Muscle of back (tissue), 11 donors: Measurements from ENCODE around the gene USHBP1. TPM values are rescaled to one million over a fixed set of nuclear protein-coding genes. Genes with fewer than 3 reads are reported as not detected.
A peak's percentile ranks its signal among the peaks of the same experiment; 100 is the strongest.

Source experiments
- DNase-seq, 3 donors: peaks; one replicate each; pipeline versions ENCODE4 v3.0.0 to v3.0.0-alpha.2; 2013
- polyA plus RNA-seq, 10 donors: library from polyadenylated mRNA; unstranded; fragments of 120-200 nt; gene quantifications; one replicate each; pipeline ENCODE4 v1.2.1, GENCODE V29; 2013; ENCODE audit not compliant: insufficient read length in 10 of 10

Gene USHBP1
- polyA plus RNA-seq, 10 donors: 3.2 to 8.8 (median 5.8) TPM

DNA sequence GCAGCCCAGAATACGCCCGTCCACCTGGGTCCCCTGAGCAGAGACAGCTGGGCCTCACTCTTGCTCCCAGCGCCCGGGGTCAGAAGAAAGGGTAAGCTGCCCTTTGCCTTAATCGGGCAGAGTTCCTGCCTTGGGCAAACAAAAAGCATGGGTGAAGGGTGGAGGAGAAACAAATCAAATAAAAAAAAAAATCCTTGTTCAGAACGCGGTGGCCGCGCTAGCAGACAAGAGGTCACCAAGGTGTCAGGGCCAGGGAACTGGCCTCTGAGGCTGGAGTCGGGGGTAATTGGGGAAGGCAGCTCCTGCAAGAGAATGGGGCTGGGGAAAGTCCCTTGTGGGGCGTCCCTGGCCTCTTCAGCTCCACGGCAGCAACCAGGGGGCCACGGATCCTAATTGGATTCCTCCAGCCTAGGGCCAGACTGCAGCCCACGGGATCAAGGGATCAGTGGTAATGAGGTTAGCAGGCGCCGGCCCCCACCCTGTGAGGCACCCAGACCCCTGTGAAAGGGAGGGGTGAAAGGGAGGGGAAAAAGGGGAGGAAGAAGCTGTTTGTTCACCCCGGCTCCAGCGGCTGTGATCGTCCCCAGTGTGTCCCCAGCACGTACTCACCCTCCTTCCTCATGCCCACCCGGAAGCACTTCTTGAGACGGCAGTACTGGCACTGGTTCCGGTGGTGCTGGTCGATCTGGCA lies 24.3 kb downstream of the USHBP1 start:
- DNase-seq: no peak

DNA sequence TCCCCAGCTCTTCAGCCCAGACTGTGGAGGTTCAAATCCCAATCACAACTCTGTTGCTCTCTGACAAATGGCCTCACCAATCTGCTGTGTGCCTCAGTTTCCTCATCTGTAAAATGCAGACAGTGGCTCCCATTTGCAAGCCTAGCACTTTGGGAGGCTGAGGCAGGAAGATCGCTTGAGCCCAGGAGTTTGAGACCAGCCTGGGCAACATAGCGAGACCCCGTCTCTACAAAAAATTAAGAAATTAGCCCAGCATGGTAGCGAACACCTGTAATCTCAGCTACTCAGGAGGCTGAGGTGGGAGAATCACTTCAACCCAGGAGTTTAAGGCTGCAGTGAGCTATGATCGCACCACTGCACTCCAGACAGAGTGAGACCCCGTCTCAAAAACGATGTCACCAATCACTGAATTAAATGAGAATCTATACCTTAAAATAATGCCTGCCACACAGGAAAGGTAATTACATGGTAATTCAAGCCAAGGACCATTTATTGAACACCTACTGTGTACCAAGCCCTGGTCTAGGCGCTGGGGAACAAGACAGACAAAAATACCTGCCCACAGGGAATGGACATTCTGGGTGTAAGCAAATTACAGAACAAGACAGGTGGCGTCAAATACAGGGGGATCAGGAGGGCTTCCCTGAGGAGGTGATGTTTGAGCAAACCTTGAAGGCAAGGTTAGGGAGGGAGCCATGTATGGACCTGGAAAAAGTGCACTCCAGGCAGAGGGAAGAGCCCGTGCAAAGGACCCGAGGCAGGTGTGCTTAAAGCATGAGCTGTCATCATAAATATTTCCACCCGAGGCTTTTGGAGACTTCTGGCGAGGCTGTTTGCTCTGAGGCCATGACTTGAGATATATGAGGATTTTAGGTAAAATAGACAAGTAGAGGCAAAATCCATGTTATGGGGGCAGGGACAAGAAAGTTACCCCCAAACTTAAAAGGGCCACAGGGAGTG lies 26.5 kb downstream of the USHBP1 start:
- no peak for DNase-seq

DNA sequence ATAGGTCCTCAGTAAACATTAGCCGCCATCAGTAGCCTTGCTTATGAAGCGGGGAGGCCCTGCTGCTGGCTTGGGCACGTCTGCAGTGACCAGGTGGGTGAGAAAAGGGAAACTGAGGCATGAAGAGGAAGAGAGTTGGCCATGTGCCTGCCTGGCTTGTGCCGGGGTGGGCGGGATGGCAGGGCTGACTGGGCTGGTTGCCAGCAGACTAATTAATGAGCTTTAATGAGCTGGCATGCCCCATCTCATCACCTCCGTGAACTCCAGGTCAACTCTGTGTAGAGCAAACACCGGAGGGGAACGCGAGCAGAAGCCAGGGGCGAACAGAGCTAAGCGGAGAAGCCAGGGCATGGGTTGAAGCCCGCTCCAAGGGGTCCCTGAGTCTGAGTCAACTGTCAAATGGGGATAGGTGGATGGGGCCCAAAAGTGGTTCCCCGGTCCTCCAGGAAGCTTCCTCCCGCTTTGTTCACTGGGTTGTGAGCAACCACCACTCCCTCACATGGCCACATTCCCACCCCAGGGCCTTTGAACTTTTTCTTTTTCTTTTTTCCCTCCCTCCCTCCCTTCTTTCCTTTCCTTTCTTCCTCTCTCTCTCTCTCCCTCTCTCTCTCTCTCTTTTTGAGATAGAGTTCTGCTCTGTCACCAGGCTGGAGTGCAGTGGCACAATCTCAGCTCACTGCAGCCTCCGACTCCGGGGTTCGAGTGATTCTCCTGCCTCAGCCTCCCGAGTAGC lies 27.6 kb downstream of the USHBP1 start:
- DNase-seq: no peak

DNA sequence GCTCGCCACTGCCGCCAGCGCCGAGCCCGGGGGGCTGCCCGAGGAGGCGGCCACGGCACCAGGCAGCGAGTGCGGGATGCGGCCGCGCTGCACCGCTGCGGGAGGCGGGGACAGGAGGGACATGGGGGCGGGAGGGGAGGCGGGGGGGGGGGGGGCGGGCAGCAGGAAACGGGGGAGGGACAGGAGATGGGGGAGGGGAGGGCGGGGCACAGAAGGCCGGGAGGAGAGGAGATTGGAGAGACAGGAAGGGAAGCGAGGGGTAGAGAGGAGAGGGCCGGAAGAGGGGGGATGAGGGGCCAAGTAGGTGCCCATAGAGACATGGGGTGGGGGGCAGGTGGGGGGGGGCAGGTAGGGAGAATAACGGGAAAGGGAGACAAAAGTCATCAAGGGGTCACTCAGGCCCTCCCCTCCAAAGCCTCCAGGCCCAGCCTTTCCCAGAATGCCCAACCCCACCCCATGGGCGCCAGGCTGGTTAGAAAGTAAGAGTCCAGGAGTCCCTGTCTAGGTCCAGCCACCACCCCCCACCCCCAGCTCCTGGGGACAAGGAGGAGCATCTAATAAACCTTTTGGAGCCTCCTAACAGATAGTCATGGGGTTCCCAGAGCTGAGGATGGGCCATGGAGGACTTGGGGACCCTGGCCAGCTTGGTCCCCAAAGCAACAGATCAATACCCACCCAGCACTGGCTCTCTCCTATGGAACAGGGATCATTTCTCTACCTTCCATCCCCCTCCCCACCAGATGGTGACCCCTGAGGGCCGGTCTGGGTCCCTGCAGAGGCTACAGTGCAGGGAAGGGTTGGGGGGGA lies 28.4 kb downstream of the USHBP1 start:
- peak in 1 of 3 donors; percentile 51 for DNase-seq

DNA sequence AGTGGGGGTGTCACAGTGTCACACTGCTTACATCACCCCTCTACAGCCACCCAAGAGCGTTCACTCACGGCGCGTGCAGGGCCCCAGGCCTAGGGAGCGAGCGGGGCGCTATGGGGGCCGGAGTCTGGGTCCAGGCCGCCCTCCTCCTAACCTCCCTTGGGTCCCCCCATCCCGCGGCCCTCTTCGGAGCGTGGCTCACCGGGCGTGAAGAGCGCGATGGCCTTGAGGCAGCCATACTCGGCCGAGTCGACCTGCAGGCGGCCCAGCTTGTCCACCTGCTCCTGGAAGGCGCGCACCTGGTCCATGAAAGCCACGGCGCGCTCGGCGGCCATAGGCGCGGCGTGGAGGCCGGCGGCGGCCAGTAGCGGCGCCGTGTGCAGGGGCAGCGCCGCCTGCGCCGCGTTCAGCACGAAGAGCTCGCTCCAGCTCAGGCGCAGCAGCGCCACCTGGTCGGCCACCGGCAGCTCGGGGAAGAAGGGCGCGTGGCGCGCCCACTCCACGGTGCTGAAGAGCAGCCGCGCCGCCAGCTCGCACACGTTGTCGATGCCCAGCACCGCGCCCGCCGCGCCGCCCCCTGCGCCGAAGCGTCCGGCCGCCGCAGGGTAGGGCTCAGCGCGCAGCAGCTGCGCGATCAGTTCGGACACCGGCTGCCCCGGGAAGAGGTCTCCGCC lies 29.1 kb downstream of the USHBP1 start:
- DNase-seq: peak; percentile 56 to 91 (median 84)

DNA sequence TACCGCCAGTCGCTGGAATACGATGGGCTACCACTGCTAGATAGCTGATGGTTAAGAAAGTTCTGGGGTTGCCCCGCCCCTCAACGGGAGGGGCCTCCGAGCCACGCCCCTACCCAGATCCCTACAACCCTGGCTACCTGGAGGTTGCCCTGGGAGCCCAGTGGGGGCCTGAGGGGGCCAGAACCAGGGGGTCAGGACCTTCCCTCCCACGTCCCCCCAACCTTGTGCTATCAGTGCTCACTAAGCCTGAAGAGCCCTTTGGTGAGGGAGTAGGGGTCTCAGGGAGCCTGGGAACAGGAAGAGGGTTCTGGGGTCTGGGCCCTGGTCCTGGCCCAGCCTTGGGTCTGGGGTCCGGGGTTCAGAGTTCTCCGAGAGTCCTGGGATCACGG lies 29.6 kb downstream of the USHBP1 start:
- DNase-seq: peak in 2 of 3 donors; percentile 34 to 59

DNA sequence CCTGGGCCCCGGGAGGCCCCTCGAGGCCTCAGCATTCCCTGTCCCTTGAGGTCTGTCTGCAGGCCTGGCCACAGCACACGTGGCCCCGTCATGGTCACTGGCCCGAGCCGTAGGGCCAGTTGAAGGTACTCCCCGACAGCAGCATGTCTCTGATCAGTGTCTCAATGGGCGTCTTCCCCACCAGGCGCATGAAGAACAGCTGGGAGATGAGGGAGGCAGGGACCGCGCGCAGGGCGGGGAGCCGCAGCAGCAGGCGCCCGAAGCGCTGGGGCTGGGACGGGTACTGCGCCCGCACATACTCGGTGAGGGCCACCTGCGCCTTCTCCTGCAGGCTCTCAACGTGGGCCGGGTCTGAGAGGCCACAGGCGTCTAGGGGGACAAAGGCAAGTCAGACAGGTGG lies 32.3 kb downstream of the USHBP1 start:
- DNase-seq: no peak

DNA sequence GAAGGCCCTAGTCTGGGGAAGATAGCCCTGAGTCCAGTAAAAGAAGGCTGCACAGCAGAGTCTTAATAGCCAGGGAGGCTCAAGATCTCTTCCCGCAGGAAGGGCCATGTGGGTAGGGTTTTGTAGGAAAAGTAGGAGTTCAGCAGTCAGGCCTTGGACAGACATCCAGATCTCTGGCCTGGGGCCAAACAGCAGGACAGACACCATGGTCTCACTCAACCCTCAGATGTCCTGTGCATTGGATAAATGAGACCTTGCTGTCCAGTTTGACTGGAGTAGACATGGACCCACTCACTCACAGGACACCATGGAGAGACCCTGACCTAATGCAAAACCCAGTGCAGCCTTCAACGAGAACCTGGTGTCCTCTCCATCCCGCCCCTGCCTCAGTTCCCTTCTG lies 34.7 kb downstream of the USHBP1 start:
- DNase-seq: peak in 1 of 3 donors; percentile 5

DNA sequence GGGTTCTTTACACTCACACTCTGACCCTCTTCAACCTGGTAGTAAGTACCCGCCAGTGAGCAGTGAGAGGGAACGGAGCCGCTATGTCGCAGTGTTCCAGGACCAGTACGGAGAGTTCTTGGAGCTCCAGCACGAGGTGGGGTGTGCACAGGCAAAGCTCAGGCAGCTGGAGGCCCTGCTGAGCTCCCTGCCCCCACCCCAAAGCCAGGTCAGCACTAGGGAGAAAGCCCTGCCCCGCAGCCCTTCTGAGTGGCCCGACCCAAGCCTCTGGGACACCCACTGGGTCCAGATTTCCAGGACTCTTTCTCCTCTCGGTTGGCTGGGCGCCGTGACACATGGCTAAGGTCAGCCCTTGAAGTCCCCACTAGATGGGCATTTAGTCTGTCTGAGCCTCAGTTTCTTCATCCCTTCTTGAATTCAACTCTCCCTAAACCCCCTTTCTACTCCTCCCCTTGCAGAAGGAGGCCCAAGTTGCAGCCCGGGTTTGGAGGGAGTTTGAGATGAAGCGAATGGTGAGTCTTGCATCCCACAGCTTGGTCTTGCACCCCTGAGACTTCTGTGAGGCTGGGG lies 36.7 kb downstream of the USHBP1 start:
- DNase-seq: no peak

DNA sequence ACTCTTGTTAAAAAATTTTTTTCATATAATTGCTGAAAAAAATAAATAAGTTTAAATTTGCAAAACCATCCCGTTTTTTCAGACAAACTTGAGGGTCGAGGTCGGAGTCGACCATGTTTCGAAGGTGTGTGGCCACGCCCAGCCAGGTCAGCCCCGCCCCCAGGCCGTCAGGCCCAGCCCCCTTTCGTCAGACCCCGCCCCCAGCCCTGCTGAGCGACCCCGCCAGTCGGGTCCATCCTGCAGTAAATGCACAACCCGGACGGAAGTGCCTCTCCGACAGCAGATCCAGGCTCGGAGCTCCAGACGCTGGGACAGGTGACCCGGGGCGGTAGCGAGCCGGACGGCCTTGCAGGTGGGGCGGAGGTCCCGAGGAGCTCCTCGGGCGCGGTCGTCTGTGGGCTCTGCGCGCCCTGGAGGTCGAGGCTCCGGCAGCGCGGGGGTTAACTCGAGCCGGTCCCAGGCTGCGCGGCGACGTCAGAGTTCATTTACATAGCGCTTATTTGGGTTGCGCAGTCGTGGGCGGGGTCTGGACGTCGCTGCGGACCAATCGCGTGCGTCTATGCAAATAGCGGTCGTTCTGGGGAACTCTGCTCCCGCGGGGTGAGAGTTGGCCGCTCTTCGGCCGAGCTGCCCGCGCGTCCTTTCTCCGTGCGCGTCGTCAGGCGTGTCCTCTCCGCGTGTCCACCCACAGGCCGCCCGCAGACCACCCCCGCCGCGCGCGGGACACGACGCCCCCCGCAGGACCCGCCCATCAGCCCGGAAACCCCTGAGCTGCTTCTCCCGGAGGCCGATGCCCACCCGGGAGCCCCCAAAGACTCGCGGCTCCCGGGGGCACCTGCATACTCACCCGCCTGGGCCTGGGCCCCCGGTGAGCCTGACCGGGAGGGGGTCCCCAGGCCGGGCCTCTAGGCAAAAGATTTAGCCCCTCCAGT lies 38.3 kb downstream of the USHBP1 start, which contains the start of gene OCEL1:
Gene OCEL1, plus strand, starts transcription at position 225 of the 932 bp plus-strand sequence. Its CDS starts 22 bp downstream, at position 247.
- peak; percentile 98 to 100 (median 99) for DNase-seq

DNA sequence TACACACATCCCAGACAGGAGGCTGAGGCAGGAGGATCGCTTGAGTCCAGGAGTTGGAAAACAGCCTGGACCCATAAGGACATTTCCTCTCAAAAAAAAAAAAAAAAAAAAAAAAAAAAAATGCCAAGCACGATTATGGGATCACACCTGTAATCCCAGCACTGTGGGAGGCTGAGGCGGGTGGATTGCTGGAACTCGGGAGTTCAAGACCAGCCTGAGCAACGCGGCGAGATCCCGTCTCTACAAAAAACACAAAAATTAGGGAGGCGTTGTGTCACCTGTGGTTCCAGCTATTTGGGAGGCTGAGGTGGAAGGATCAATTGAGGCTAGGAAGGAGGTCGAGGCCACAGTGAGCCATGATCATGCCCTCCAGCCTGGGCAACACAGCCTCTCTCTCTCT lies 39.5 kb downstream of the USHBP1 start:
- no peak for DNase-seq

DNA sequence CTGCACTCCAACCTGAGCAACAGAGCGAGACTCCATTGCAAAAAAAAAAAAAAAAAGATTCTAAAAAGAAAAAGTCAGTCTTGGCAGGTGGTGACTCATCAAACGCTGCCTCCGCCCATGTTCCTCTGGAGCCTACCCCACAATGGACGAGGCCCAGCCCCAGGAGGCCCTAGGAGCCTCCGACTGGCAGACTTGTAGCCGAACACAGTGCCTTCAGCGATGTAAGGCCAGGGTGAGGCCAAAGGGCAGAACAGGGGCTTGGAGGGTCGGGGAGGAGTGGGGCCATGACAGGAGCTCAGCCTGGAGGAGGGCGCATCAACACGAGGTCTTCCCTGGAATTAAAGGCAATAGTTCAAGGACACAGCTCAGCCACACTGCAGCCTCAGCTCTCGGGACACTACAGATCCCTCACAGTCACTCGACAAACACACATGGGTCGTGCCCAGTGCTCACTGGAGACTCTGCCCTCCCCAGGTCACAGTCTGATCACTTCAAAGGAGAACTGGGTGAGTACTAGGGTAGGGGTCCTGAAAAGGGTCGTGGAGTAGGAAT lies 44.3 kb downstream of the USHBP1 start:
- no peak for DNase-seq

DNA sequence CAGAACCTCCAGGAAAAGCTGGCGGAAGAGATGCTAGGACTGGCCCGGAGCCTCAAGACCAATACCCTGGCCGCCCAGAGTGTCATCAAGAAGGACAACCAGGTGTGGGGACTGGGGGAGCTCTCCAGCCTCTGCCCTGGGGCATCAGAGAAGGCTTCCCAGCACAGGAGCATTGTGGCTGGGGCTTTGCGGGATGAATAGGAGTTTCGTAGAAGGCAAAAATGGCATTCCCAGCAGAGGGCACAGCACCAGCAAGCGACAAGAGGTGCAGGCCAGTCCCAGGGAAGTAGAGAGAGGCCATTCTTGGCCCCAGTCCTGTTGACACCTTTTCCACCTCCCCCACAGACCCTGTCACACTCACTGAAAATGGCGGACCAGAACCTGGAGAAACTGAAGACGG lies 45.3 kb downstream of the USHBP1 start:
- DNase-seq: peak in 1 of 3 donors; percentile 1

DNA sequence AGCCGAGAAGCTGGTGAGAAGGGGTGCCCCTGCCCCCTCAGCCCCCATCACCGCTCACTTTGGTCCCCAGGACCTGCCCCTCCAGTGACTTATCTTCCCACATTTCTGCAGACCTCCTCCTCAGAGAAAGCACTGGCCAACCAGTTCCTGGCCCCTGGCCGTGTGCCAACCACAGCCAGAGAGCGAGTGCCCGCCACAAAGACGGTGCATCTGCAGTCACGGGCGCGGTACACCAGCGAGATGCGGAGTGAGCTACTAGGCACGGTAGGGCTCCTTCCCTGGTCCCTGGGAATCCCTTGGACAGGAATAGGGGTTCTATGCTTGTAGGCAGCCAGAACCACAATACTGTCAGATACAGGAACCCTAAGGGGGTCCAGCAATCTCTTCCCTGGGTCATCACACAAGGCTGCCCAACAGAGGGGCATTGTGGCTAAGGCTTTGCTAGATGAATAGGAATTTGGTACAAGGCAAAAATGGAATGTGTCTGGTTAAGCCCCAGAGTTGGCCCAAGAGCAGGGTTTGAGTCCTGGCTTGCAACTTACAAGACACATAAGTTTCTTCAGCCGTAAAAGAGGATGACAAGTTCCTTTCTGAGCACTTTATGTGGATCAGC lies 48.4 kb downstream of the USHBP1 start:
- peak in 1 of 3 donors; percentile 16 for DNase-seq

DNA sequence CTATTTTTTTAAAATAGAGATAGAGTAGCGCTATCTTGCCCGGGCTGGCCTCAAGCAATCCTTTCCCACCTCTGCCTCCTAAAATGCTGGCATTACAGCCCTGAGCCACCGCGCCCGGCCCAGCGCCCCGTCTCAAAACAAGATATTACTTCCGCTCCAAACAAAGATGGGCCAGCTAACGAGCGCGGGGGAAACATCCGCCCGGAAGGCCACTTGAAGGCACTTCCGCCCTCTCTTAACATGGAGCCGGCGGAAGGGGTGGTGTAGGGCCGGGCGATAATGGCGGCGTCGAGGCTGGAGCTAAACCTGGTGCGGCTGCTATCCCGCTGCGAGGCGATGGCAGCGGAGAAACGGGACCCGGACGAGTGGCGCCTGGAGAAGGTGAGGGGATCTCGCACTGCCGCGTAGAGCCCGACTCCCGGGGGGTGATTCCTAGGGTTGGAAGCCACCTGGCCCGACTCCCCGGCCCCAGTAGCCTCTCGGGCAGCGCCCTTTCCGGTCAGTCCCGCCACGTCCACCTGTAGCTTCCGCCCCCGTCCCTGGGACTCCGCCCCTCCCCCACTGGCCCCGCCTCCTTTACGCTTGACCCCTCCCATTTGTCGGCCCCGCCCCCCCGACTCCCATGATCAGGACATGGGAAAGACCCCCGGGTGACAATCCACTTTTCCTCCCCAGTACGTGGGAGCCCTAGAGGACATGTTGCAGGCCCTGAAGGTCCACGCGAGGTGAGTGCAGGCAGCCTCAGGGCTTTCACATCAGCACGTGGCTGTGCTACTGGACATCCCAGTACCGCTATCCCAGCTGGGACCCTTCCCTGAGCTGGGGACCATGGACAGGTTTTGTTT lies 49.2 kb downstream of the USHBP1 start, which contains the start of gene USE1:
Gene USE1, plus strand, starts transcription at position 231 of the 845 bp plus-strand sequence. Its CDS starts 49 bp downstream, at position 280.
- DNase-seq: peak; percentile 93 to 98 (median 95)

DNA sequence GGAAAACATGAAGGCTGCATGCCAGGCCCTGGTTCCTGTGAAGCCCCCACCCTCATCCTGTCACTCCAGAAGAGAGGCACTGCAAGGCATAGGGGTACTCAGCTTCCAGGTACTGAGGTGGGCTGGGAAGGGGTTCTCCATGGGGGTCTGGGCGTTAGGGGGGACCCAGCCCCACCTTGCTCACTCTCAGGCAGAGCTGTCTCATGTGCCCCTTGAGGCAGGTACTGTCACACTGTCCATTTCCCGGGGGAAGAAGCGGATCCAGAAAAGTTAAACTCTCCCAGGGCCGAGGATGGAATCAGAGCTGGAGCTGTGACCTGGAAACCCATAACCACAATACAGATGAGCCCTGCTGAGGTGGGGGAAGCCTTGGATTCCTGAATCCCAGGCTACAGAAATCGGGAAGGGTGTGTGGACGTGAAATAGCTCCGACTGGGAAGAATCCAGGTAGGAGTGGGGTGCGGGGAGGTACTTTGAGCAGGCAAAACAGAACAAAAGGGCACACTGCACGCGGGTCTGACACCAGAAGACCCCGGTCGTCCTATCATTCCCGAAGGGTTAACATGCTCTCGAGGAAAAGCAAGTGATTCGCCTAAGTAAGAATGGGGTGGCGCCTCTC lies 49.9 kb downstream of the USHBP1 start:
- DNase-seq: no peak

DNA sequence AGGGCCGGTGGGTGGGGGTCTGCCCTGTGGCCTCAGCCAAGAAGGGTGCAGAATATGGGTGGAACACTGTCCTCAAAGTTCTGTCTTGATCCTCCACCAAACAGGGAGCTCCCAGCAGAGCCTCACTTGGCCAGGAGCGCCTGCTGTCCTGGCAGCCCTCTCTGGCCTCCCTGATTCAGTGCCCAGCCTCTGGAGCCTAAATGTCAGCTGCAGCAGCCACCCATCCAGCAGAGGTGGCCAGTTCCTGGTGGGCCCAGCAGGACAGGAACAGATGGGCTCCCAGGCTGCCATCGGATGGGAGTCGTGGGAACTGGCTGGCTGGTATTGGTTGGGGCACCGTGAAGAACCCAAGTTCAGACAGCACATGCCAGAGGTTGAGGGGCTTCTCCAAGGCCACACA lies 51.2 kb downstream of the USHBP1 start:
- DNase-seq: peak in 1 of 3 donors; percentile 9
